EH (cell line): ENCODE data around the gene S100PBP.
"Not testable (repeated sequence)": the region's sequence is repeated elsewhere in the genome, so short reads cannot be mapped to it uniquely, and the experiment has no call there.

Experiments
- DNase-seq: peaks from one replicate; pipeline ENCODE4 v3.0.0-alpha.2; 2015; ENCODE audit warnings: low read depth

The S100PBP gene

DNA sequence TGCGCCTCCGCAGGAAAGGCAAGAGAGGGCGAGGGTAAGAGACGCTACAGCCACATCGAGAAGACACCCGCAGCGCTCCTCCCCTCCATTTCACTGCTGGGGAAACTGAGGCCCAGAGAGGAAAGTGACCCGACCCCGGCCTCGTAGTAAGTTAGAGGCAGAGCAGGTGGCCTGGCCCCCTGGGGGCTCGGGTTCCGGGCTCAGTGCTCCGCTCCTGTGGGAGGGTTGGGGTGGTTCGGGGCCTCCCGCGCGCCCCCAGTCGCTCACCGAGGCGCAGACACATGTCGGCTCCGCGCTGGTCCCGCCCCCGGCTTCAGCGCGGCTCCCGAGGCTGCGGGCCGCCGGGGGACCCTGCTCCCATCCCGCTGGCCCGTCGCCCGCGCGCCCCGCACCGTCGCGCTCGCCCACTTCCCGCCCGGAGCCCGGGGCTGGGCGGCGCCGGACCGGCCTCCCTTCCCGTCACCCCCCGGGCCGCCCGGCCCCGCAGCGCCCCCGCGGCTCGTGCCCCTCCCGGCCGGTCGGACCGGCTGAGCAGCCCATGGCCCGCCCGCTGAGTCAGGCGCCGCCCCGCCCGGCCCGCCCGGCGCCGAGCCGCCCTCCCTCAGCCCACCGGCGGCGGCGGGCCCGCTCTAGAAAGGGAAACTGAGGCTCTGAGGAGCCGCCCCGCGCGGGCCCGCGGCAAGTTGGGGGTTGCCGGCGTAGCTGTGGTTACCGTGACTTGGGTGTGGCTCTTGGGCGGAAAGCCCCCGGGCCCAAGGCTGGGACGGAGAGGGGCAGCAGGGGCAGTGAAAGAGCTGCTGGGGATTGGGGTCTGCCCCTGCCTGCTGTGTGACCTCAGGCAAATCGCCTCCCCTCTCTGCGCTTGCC, 83.7 kb downstream of the S100PBP start, which contains the start of gene TMEM54:
Gene TMEM54 (minus strand): TSS at position 434 of the 867 bp plus-strand sequence. CDS start 151 bp downstream, at position 283.
- DNase-seq, result peak; percentile 54

DNA sequence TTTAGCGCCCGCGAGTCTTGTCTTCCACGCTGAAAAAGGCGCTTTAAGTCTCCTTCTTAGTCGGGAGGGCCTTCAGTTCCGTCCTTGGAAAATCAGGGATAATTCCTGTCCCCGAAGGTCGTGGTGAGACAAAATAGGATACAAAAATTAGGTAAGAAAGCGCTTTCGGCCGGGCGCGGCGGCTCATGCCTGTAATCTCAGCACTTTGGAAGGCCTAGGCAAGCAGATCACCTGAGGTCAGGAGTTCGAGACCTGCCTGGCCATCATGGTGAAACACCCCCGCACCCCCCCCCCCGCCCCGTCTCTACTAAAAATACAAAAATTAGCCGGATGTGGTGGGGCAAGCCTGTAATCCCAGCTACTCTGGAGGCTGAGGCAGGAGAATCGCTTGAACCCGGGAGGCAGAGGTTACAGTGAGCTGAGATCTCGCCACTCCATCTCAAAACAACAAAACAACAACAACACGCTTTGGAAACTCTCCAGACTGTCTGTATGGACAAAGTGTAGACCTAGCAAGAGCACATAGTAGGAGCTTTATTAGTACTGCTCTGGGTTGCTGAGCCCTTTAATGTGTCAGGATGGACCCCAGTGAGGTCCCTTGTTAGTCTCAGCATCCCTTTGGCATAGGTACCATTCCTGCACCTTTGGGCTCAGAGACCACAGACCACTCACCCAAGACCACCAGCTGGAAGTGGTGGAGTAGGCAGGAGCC, 84.5 kb downstream of the S100PBP start:
- no peak for DNase-seq

DNA sequence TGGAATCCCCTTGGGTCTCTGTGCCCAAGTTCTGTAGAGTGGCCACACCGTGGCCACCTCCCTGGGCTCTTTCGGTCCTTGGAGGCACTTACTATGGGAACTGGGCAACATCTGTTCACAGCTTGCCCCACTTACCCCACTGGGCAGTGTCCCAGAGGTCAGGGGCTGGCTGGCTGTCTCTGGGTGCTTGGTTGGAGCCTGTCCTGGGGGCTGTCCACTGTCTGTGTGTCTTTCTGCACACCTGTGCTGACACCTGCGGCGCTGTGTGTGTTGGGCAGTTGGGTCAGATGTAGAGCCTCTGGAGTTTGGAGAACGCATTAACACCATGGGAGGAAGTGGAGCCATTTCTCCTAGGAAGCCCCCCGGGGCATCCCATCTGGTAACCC, 85.1 kb downstream of the S100PBP start:
- no peak for DNase-seq

DNA sequence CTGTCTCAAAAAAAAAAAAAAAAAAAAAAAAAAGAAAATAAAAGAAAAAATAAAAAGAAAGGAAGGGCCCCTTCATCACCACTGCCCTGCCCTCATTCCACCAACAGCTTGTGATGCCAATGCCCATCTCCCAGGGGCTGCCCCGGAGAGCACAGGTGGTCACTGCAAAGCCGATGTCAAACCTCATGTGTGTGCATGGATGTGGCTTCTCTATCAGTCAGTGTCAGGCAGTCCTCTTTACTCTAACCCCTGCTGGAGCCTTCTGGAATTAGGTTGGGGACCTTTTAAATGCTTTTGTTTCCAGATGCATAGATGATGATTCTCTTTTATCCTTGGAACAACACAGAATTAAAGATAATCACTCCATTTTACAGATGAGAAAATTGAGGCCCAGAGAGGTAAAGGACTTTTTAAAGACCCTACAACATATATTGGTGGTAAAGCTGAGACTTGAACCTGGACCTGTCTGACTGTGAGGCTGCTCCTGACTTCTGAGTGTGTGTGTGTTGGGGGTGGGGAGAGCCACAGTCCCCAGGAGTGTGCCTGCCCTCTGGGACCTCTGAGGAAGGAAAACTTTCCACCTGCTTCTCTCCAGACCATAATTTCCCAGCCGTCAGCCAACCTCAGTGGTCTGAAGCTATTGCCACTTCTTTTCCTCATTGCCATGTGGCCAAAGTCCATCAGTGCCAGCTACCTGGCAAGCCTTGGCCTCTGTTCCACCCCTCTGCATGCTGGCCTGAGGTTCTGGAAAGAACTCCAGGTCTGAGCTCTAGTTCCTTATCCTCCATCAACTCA, 86.7 kb downstream of the S100PBP start:
- DNase-seq, result no peak

DNA sequence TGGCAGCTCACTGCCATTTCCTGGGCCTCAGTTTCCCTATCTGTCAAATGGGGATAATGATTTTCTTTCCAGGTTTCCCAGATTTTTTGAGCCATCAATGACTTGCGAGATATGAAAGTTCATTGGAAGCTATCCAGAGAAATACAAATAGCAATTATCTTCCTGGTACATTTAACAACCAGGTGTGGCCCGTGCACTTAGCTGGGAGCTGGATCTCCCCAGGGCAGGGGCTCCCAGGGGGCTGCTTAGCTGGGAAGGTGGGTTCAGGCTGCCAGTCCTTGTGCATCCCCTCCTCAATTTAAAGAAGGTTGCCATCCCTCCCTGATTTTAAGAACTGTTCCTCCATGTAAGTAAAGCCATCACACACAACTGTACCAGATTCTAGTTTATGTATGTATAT, 87.3 kb downstream of the S100PBP start:
- no peak for DNase-seq

DNA sequence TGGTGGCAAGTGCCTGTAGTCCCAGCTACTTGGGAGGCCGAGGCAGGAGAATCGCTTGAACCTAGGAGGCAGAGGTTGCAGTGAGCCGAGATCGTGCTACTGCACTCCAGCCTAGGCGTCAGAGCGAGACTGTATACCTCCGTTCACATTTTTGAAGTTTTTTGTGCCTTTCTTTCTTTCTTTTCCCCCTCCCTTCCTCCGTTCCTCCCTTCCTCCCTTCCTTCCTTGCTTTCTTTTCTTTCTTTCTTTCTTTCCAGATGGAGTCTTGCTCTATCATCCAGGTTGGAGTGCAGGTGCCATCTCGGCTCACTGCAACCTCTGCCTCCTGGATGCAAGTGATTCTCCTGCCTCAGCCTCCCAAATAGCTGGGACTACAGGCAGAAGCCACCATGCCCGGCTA, 88.1 kb downstream of the S100PBP start:
- DNase-seq, result not testable (repeated sequence)

DNA sequence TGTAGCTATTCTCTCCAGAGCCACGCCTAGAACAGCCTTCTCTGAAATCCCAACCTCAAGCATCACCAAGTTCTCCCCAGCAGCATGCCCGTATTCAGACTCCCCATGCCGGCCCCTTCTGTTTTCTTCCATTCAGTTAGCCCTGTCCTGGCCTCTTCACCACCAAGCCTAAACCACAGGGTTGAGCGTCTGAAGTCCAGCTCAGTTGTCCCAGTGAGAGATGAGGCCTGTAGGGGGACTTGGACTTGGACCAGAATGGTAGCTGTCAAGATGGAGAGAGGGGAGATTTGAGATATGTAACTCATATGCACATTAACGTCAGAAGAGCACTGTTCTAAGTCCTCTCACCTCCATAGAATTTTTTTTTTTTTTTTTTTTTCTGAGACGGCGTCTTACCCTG, 89.2 kb downstream of the S100PBP start:
- DNase-seq, result no peak

DNA sequence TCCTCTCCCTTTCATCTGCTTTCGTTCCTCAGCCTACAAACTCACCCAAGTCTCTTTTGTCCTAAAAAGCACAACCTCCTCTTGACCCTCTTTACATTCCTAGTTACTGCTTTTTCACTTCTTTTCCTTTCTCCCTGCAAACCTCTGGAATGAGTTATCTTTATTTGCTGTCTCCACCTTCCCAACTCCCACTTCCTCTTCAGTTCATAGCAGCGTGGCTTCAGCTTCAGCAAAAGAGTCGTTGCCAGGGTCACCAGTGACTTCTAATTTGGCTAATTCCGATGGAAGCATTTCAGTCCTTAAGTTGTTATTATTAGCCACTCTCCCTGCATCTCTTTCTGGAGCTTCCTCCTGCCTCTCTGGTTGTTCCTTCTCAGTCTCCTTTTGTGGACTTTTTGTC, 90.0 kb downstream of the S100PBP start:
- peak; percentile 72 for DNase-seq
